ENCODE results near the gene PPP1R36. TPM values are rescaled to one million over a fixed set of nuclear protein-coding genes. Genes with fewer than 3 reads are reported as not detected.
"Not testable (repeated sequence)": the region's sequence is repeated elsewhere in the genome, so short reads cannot be mapped to it uniquely, and the experiment has no call there.

Gene PPP1R36
- total RNA-seq, 1 donor from 2014 or later: not detected

GRCh38 chr14:64558216-64558615 lies 8.5 kb downstream of the PPP1R36 start:
- H3K4me3 Mint-ChIP-seq; intact Hi-C loops (cut with micrococcal nuclease); H3K9me3 Mint-ChIP-seq; DNase-seq (ENCODE audit: low spot score); H3K27ac Mint-ChIP-seq; H3K36me3 Mint-ChIP-seq (ENCODE audit: low read depth): not testable (repeated sequence)
- peaks cover 15% of the 10 kb centered on the region for H3K27me3 Mint-ChIP-seq (ENCODE audit: insufficient read depth)
- peaks cover 17% of the 10 kb centered on the region for H3K4me1 Mint-ChIP-seq (ENCODE audit: low read depth)

- DNase-seq (ENCODE audit: low spot score): no peak
- H3K27me3 Mint-ChIP-seq (ENCODE audit: insufficient read depth): peaks cover 22% of the 10 kb centered on the region
- H3K4me3 Mint-ChIP-seq: no peak overlapping the region
- H3K4me1 Mint-ChIP-seq (ENCODE audit: low read depth): peaks cover 17% of the 10 kb centered on the region
- no peak overlapping the region for H3K27ac Mint-ChIP-seq
- H3K9me3 Mint-ChIP-seq: no peaks in the 10 kb centered on the region
- H3K36me3 Mint-ChIP-seq (ENCODE audit: low read depth): no peaks in the 10 kb centered on the region
- intact Hi-C loops (cut with micrococcal nuclease): no loop called here
Observed at GRCh38 chr14:64561631-64562030, 11.9 kb downstream of the PPP1R36 start.

- Mint-ChIP-seq H3K27ac (no peak overlapping the region), H3K4me3 (no peak overlapping the region), H3K36me3 (ENCODE audit: low read depth) (no peaks in the 10 kb centered on the region)
Observed at GRCh38 chr14:64562436-64562835, 12.7 kb downstream of the PPP1R36 start.

GRCh38 chr14:64563696-64564095 lies 13.9 kb downstream of the PPP1R36 start:
- no peak for DNase-seq (ENCODE audit: low spot score)
- H3K4me3 Mint-ChIP-seq: no peak overlapping the region
- no peaks in the 10 kb centered on the region for H3K36me3 Mint-ChIP-seq (ENCODE audit: low read depth)
- H3K9me3 Mint-ChIP-seq: no peaks in the 10 kb centered on the region
- peaks cover 19% of the 10 kb centered on the region for H3K27me3 Mint-ChIP-seq (ENCODE audit: insufficient read depth)
- intact Hi-C loops (cut with micrococcal nuclease): no loop called here
- H3K27ac Mint-ChIP-seq: no peak overlapping the region
- H3K4me1 Mint-ChIP-seq (ENCODE audit: low read depth): peaks cover 17% of the 10 kb centered on the region

More at GRCh38 chr14:64562436-64562835, 12.7 kb downstream of the PPP1R36 start:
- H3K4me1 Mint-ChIP-seq (ENCODE audit: low read depth): peaks cover 17% of the 10 kb centered on the region
- no peak for DNase-seq (ENCODE audit: low spot score)
- H3K27me3 Mint-ChIP-seq (ENCODE audit: insufficient read depth): peaks cover 21% of the 10 kb centered on the region
- intact Hi-C loops (cut with micrococcal nuclease): no loop called here
- no peaks in the 10 kb centered on the region for H3K9me3 Mint-ChIP-seq

- Mint-ChIP-seq H3K27me3 (ENCODE audit: insufficient read depth) (peaks cover 22% of the 10 kb centered on the region), H3K4me3 (no peak overlapping the region), H3K4me1 (ENCODE audit: low read depth) (peaks cover 2% of the 10 kb centered on the region), H3K9me3 (no peaks in the 10 kb centered on the region), H3K27ac (no peak overlapping the region), H3K36me3 (ENCODE audit: low read depth) (no peaks in the 10 kb centered on the region)
- no peak for DNase-seq (ENCODE audit: low spot score)
- intact Hi-C loops (cut with micrococcal nuclease): no loop called here
Observed at GRCh38 chr14:64566651-64567122, 16.9 kb downstream of the PPP1R36 start.

GRCh38 chr14:64569138-64569631 lies 19.4 kb downstream of the PPP1R36 start:
- Mint-ChIP-seq H3K27ac (no peak overlapping the region), H3K4me1 (ENCODE audit: low read depth) (no peaks in the 10 kb centered on the region), H3K36me3 (ENCODE audit: low read depth) (no peaks in the 10 kb centered on the region), H3K4me3 (no peak overlapping the region), H3K9me3 (no peaks in the 10 kb centered on the region), H3K27me3 (ENCODE audit: insufficient read depth) (peaks cover 18% of the 10 kb centered on the region)
- intact Hi-C loops (cut with micrococcal nuclease): no loop called here
- DNase-seq (ENCODE audit: low spot score): no peak

GRCh38 chr14:64569646-64570045 lies 19.9 kb downstream of the PPP1R36 start:
- DNase-seq (ENCODE audit: low spot score); H3K4me1 Mint-ChIP-seq (ENCODE audit: low read depth); H3K36me3 Mint-ChIP-seq (ENCODE audit: low read depth); H3K4me3 Mint-ChIP-seq; intact Hi-C loops (cut with micrococcal nuclease); H3K9me3 Mint-ChIP-seq; H3K27ac Mint-ChIP-seq: not testable (repeated sequence)
- H3K27me3 Mint-ChIP-seq (ENCODE audit: insufficient read depth): peaks cover 15% of the 10 kb centered on the region

- Mint-ChIP-seq H3K27ac (no peak overlapping the region), H3K4me3 (no peak overlapping the region)
Observed at GRCh38 chr14:64572386-64573104, 22.8 kb downstream of the PPP1R36 start.

GRCh38 chr14:64573109-64573508 lies 23.3 kb downstream of the PPP1R36 start:
- H3K36me3 Mint-ChIP-seq (ENCODE audit: low read depth): no peaks in the 10 kb centered on the region
- no peak overlapping the region for H3K27ac Mint-ChIP-seq
- no peak for DNase-seq (ENCODE audit: low spot score)
- H3K27me3 Mint-ChIP-seq (ENCODE audit: insufficient read depth): peaks cover 10% of the 10 kb centered on the region
- H3K9me3 Mint-ChIP-seq: no peaks in the 10 kb centered on the region
- no peaks in the 10 kb centered on the region for H3K4me1 Mint-ChIP-seq (ENCODE audit: low read depth)
- intact Hi-C loops (cut with micrococcal nuclease): no loop called here
- H3K4me3 Mint-ChIP-seq: no peak overlapping the region

More at GRCh38 chr14:64572386-64573104, 22.8 kb downstream of the PPP1R36 start:
- H3K36me3 Mint-ChIP-seq (ENCODE audit: low read depth): no peaks in the 10 kb centered on the region
- no peaks in the 10 kb centered on the region for H3K9me3 Mint-ChIP-seq
- no peaks in the 10 kb centered on the region for H3K4me1 Mint-ChIP-seq (ENCODE audit: low read depth)
- intact Hi-C loops (cut with micrococcal nuclease): no loop called here
- peaks cover 10% of the 10 kb centered on the region for H3K27me3 Mint-ChIP-seq (ENCODE audit: insufficient read depth)
- no peak for DNase-seq (ENCODE audit: low spot score)

GRCh38 chr14:64574371-64575107 lies 24.8 kb downstream of the PPP1R36 start:
- Mint-ChIP-seq H3K4me3 (no peak overlapping the region), H3K9me3 (no peaks in the 10 kb centered on the region), H3K27ac (no peak overlapping the region), H3K4me1 (ENCODE audit: low read depth) (no peaks in the 10 kb centered on the region), H3K27me3 (ENCODE audit: insufficient read depth) (peaks cover 10% of the 10 kb centered on the region), H3K36me3 (ENCODE audit: low read depth) (no peaks in the 10 kb centered on the region)
- DNase-seq (ENCODE audit: low spot score): no peak
- intact Hi-C loops (cut with micrococcal nuclease): no loop called here

GRCh38 chr14:64577211-64577610 lies 27.4 kb downstream of the PPP1R36 start:
- intact Hi-C loops (cut with micrococcal nuclease): no loop called here
- H3K27me3 Mint-ChIP-seq (ENCODE audit: insufficient read depth): peaks cover 9% of the 10 kb centered on the region
- no peaks in the 10 kb centered on the region for H3K4me1 Mint-ChIP-seq (ENCODE audit: low read depth)
- no peaks in the 10 kb centered on the region for H3K36me3 Mint-ChIP-seq (ENCODE audit: low read depth)
- H3K9me3 Mint-ChIP-seq: no peaks in the 10 kb centered on the region
- DNase-seq (ENCODE audit: low spot score): no peak
- H3K4me3 Mint-ChIP-seq: no peak overlapping the region
- no peak overlapping the region for H3K27ac Mint-ChIP-seq

- Mint-ChIP-seq H3K36me3 (ENCODE audit: low read depth) (no peaks in the 10 kb centered on the region), H3K9me3 (no peaks in the 10 kb centered on the region), H3K4me3 (no peak overlapping the region), H3K4me1 (ENCODE audit: low read depth) (no peaks in the 10 kb centered on the region), H3K27me3 (ENCODE audit: insufficient read depth) (peaks cover 4% of the 10 kb centered on the region), H3K27ac (no peak overlapping the region)
- DNase-seq (ENCODE audit: low spot score): no peak
- intact Hi-C loops (cut with micrococcal nuclease): no loop called here
Observed at GRCh38 chr14:64580467-64580866, 30.7 kb downstream of the PPP1R36 start.

- intact Hi-C loops (cut with micrococcal nuclease): no loop called here
- no peaks in the 10 kb centered on the region for H3K4me1 Mint-ChIP-seq (ENCODE audit: low read depth)
- DNase-seq (ENCODE audit: low spot score): no peak
- no peaks in the 10 kb centered on the region for H3K36me3 Mint-ChIP-seq (ENCODE audit: low read depth)
- H3K27me3 Mint-ChIP-seq (ENCODE audit: insufficient read depth): peaks cover 4% of the 10 kb centered on the region
- no peak overlapping the region for H3K4me3 Mint-ChIP-seq
- H3K27ac Mint-ChIP-seq: no peak overlapping the region
- no peaks in the 10 kb centered on the region for H3K9me3 Mint-ChIP-seq
Observed at GRCh38 chr14:64581363-64581762, 31.6 kb downstream of the PPP1R36 start.

All from activated T-helper 1 cell treated with anti-CD3 and anti-CD28 coated beads, Interleukin-12 subunit alpha, Interleukin-12 subunit beta, Interleukin-2, Interleukin-4 antibody, amounts not matched to agents 30 ng/mL and 10 ng/mL and 1 ng/mL, durations not matched to agents 14 hours and 24 hours and 36 hours (primary cell).